HG02970 (cell line): ENCODE results near the gene ATP5MG.
"Not testable (repeated sequence)": the region's sequence is repeated elsewhere in the genome, so short reads cannot be mapped to it uniquely, and the experiment has no call there.

Source experiments
- ATAC-seq: cut with Tn5 transposase; IDR thresholded peaks from one replicate; pipeline ENCODE4 v1.9.1; 2021; ENCODE audit warnings: mild to moderate bottlenecking, moderate library complexity, moderate number of reproducible peaks; ENCODE audit not compliant: unreplicated experiment, low FRiP score

The ATP5MG gene

DNA sequence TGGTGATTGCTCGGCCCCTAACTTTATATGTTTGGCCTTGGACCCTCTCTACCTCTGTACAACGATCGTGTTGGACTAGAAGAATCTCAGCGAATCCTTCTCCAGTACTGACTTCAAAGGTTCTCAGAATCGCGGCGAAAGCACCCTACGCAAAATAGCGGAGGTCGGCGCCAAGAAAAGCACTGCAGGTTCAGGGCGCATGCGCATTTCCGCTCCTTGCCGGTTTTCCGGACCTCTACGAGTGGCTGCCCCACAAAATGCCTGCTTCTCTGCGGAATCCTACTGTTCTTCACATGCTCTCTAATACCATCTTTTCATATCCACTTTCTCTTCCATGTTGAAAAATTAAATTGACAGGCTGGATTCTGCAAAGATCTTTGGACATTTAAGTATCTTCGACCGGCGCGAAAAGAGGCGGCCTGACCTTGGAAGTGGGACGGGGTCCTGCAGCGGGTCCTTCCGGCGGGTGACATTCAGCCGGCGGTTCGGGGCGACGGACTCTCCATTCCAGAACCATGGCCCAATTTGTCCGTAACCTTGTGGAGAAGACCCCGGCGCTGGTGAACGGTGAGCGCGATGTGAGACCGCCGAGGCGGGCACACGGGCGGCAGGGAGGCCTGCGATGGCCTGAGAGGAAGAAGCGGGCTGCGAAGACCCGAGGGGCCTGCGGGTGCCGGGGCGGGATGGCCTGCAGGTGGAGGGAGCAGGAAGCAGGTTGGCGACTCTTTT is at the start of gene ATP5MG:
ATP5MG (plus strand) TSS at position 456 of the 729 bp plus-strand sequence; CDS start at position 516, 60 bp downstream.
- peak; percentile 55 for ATAC-seq

GRCh38 chr11:118353084-118353710 is 48.2 kb upstream of the ATP5MG start:
- ATAC-seq, result no peak

- no peak for ATAC-seq
Observed at GRCh38 chr11:118358071-118358470, 43.3 kb upstream of the ATP5MG start.

GRCh38 chr11:118359295-118359958 is 42.0 kb upstream of the ATP5MG start, which contains the start of gene UBE4A:
Gene UBE4A (plus strand): TSS chr11:118359600. CDS start chr11:118365081, 5,481 bp downstream.
- peak; percentile 81 for ATAC-seq

GRCh38 chr11:118364956-118365615 is 36.3 kb upstream of the ATP5MG start:
- ATAC-seq, result no peak

GRCh38 chr11:118366287-118366686 is 35.1 kb upstream of the ATP5MG start:
- no peak for ATAC-seq

DNA sequence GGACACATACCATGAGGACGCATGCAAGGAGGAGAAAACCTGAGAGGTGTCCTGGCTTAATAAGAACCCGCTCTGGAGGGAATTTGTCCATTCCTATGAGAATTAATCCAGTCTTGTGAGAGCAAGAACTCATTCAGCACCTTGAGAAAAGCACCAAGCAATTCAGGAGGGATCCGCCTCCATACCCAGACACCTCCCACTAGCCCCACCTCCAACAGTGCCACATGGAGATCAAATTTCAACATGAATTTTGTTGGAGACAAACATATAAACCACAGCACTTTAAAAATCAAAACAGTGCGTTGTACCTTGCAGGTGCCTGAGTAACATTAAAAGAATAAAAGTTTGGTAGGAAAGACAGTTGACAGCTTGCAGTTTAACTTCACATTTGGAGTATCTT is 30.6 kb upstream of the ATP5MG start:
- ATAC-seq, result no peak

GRCh38 chr11:118373263-118373662 is 28.1 kb upstream of the ATP5MG start:
- ATAC-seq, result no peak

DNA sequence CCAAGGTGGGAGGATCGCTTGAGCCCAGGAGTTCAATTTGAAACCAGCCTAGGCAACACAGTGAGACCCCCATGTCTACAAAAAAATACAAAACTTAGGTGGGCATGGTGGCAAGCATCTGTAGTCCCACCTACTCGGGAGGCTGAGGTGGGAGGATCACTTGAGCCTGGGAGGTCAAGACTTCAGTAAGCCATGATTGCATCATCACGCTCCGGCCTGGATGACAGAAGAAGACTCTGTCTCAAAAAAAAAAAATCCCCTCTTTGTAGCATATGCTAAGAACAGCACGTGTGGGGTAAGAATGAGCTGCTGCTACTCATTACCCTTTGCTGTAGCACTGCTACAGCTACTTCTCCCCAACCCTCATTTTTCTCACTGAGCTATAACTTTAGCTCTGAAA is 27.5 kb upstream of the ATP5MG start:
- ATAC-seq, result no peak

DNA sequence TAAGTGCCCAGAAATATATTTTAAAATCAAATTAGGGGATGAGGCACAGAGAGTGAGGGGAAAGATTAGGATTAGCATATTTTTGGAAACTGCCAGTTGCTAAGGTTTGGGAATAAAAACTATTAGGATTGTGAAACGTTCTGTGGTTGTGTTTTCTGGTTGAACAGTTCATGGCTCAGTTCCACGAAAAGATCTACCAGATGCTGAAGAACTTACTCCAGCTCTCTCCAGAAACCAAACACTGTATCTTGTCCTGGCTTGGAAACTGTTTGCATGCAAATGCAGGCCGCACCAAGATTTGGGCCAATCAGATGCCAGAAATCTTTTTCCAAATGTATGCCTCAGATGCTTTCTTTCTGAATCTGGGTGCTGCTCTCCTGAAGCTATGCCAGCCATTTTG is 26.7 kb upstream of the ATP5MG start:
- no peak for ATAC-seq

DNA sequence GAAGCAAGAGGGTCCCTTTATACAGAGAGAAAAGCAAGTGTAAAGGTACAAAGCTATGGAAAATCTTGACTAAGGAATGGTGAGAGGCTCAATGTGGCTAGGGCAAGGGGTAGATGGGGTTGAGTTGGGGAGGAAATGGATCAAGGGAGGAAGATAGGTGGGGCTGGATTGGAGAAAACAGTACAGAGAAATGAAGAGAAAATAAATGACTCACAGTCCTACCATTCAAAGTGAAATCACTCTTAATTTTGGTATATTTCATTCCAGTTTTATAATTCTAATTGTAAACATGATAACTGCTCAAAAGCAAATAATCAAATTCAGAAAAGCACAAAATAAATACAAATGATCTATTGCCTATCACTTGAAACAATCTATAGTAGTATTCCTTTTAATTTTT is 25.4 kb upstream of the ATP5MG start:
- no peak for ATAC-seq

DNA sequence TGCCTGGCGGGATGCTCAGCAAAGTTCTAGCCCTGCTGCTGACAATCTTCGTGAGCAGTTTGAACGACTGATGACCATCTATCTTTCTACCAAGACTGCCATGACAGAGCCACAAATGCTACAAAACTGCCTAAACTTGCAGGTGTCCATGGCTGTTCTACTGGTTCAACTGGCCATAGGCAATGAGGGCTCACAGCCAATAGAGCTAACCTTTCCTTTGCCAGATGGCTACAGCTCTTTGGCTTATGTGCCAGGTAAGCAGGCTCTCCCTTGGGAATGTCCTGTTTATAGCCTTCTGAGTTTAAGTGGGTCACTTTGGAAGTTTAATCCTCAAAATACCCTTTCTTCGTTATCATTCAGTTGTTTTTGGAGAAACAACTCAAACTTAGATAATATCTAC is 21.9 kb upstream of the ATP5MG start:
- ATAC-seq, result no peak

DNA sequence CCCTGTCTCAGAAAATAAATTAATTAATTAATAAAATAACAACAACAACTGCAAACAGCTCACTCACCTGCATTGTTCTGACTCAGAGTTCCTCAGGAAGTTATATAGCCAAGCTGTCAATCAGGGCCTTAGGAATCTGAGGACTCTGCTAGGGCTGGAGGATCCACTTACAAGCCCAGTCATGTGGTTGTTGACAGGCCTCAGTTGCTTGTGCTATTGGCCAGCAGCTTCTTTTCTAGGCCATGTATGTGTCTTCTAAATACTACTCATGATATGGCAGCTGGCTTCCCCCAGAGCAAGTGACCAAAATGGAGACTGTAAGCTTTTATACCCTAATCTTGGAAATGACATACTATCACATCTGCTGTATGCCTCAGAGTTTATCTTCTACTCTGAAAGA is 20.8 kb upstream of the ATP5MG start:
- no peak for ATAC-seq

DNA sequence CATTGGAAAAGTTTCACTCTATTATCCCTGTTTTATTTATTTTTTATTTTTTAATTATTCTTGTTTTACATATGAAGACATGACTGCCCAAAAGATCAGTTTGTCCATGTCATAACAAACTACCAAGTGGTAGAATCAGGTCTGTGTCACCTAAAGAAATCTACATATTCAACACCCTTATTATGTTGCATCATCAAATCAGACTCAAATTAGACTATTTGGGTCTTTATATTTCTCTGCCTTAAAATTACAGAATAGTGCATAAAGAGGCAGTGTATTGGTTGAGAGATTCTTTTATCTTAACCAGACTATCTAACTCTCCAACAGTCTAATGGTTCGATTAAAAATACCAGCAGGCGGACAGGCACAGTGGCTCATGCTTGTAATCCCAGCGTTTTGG is 18.5 kb upstream of the ATP5MG start:
- ATAC-seq, result no peak

GRCh38 chr11:118383657-118384056 is 17.7 kb upstream of the ATP5MG start:
- ATAC-seq, result no peak

- ATAC-seq, result no peak
Observed at GRCh38 chr11:118396097-118396501, 5.3 kb upstream of the ATP5MG start.

DNA sequence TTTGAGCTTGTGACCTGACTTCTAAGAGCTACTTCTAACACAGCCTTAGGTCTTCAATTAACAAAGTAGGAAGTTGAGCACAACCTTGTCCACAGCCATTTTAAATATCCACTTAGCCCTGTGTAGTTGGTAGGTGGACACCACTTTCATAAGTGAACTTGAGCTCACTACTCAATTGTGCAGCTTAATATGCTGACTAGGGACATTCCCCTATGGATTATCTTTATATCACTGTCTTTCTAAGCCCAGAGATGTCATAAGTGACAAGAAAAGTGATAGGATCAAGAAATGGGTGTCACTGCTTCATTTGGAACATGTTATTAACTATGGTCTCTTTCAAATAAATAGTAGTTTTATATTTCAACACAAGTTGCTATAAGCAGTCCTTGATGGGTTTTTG is 4.0 kb upstream of the ATP5MG start:
- no peak for ATAC-seq

GRCh38 chr11:118398791-118399559 is 2.4 kb upstream of the ATP5MG start:
- ATAC-seq, result no peak

GRCh38 chr11:118401880-118402590 is 629 bp downstream of the ATP5MG start:
- ATAC-seq, result no peak

DNA sequence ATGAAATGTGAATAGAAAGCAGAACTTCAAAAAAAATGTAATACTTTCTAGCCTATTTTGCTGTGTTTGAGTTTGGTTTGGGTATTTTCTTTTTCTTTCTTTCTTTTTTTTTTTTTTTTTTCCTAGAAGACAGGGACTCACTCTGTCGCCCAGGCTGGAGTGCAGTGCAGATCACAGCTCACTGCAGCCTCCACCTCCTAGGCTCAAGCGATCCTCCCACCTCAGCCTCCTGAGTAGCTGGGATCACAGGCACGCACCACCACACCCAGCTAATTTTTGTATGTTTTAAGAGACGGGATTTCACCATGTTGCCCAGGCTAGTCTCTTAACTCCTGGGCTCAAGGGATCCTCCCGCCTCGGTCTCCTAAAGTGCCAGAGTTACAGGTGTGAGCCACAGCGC is 1.2 kb downstream of the ATP5MG start:
- not testable (repeated sequence) for ATAC-seq
